HG03565 (cell line): ENCODE results near the gene LHCGR.

ENCODE experiments used
- ATAC-seq: cut with Tn5 transposase; IDR thresholded peaks from one replicate; pipeline ENCODE4 v1.9.1; 2021; ENCODE audit warnings: mild to moderate bottlenecking, moderate library complexity; ENCODE audit not compliant: unreplicated experiment

Gene LHCGR

DNA sequence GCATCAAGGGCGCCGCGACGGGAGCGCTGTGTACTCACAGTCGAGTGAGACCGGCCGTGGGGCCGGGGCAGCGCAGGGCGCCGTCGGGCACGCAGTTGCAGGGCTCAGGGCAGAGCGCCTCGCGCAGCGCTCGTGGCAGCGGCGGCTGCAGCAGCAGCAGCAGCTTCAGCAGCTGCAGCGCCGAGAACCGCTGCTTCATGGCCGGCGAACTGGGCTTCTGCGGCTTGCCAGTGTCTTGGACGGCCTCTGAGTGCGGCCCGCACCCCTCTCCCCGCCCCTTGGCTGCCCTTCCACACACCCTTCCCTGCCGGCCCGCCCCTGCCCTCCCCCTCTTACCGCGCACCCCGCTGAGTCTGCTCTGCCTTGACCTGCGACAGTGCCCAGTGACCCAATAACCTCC lies at the start of gene LHCGR:
TSS of gene LHCGR (minus strand) at position 252 of the 400 bp plus-strand sequence. CDS start at position 199, 53 bp downstream.
- no peak for ATAC-seq

- no peak for ATAC-seq
Observed at GRCh38 chr2:48799601-48800000, 44.1 kb upstream of the LHCGR start.

DNA sequence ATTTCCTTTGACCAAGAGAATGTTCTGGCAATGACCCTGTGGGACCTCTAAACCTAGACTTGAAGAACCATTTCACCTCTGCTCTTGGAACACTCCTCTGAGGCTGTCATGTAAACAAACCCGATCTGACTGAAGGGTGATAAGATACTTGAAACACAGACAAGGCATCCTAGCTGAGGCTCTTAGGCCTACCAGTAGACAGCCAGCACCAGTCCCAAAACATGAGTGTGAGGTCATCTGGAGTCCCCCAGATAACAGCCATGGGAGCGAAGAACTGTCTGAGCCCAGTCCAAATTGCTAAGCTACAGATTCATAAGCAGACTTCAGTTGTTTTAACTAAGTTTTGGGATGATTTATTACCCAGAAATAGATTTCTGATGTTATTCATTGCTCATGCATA lies 39.5 kb upstream of the LHCGR start:
- ATAC-seq = no peak

DNA sequence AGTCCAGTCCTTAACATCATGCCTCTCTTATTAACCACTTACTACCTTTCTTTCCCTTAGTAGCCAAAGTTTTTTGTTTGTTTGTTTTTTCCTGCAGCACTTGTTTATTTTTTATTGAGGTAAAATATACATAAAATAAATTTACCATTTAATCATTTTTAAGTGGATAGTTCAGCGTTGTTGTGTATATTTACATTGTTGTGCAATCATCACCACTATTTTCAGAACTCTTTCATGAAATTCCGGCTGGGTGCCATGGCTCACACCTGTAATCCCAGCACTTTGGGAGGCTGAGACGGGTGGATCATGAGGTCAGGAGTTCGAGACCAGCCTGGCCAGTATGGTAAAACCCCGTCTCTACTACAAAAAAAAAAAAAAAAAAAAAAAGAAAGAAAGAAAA lies 38.1 kb upstream of the LHCGR start:
- ATAC-seq = no peak

- ATAC-seq = no peak
Observed at GRCh38 chr2:48792030-48792429, 36.5 kb upstream of the LHCGR start.

GRCh38 chr2:48790407-48791170 lies 35.1 kb upstream of the LHCGR start:
- ATAC-seq = no peak

DNA sequence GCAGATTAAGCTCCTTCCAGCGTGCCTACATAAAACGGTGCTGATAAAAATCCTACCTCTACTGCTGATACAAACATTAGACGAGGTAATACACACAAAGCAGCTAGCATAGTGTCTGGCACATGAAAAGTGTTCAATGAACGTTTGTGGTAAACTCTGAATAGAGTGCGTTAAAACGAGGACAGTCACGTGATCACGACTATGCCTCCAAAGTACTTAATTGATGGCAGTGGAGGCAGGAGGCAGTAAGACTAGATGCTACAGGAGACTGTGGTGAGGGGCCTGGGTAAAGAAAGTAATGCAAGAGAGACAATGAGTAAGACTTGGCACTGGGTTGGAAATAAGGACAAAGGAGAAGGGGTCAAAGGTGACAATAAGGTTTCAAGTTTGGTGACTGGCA lies 32.1 kb upstream of the LHCGR start:
- no peak for ATAC-seq

DNA sequence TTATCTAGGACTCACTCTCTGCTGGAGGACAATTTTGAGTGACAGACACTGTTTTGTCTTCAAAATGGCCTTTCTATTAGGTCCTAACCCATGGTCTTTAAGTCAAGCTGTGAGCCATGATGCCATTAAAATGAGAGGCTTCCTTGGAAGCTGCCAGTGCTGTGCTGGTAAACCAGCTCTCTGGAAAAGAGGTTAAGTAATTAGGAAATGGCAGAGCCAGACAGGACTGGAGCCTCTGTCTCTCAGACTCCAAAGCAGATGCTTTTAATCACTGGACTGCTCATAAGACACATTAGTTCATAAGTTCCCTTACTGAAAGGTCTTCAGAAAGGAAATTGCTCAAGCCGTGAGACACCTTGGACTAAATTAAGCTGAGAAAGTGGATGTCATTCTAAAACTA lies 25.8 kb upstream of the LHCGR start:
- ATAC-seq = no peak

DNA sequence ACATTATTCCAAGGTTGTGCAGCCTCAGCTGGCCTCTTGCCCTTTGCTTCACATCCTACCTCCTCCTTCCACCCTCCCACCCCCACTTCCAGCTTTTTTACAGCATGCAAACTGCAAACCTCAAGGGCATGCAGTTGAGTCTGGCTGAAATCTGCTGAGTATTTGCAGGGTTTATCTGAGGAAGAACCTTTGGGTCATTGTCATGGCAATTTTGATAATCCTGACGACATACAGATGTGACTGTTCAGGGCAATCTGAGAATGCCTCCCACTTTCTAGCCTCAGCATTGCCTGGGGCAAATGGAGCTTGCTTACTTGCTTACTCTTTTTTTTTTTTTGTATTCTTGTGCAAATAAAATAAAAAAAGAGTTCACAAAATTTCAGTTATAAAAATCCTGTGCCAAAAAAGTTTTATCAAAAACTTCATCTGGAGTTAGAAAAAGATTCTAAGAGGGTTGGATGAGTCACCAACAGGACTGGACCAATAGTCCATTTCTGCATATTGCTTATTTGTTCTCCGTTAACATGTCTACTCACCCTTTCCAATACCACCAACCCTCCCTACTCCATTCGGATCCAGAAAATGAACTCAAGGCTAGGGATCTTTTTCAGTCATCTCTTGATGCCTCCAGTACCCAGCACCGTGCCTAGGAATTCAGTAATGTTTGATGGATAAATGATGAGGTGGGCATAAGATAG lies 23.6 kb upstream of the LHCGR start:
- ATAC-seq = no peak

DNA sequence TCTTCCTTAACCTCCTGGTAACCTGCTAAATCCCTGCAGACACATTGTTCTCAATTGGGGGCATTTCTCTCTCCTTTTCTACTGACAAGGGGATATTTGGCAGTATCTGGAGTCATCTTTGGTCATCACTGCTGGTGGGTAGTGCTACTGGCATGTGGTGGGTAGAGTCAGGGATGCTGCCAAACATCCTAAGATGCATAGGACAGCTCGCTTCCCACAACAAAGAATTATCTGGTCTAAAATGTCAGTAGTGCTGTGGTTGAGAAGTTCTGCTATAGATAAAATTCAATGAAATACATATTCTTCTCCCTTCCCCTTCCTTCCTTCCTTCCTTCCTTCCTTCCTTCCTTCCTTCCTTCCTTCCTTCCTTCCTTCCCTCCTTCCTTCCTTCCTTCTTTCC lies 18.7 kb upstream of the LHCGR start:
- no peak for ATAC-seq

DNA sequence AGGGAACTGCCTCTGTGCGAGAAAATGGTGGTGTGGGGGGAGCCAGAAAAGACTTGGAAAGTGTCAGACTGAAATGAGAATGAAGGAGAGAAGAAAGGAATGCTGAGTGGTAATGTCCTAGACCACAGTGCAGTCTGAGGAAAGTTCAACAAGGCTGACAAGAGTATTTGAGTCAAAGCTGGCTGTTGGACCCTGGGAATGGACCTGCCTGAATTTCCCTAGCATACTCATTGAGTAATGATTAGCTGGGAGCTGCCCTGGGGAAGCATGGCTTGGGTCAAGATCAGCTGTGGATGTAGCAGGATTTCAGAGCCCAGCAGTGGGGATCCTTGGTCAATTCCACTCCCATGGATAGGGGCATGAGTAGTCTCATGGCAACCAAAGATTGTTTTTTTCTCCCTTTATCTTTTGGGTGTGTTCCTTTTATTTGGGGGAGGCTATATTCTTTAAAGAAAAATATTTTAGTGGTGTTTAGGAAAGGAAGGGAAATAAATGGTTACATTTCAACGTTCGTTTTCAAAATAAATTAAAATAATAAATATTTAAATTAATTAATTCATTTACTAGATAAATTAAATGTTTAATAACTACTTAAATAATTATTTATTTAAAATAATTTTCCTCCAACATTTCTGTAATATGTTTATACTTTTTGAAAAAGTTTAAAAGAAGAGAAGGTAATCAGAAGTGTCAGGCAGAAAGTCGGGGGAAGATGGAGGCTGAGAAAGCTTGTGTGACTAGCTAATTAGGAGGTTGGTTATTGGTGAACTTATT lies 15.9 kb upstream of the LHCGR start:
- ATAC-seq = no peak

- ATAC-seq = no peak
Observed at GRCh38 chr2:48770181-48770580, 14.7 kb upstream of the LHCGR start.

GRCh38 chr2:48768669-48769068 lies 13.1 kb upstream of the LHCGR start:
- ATAC-seq = no peak

- no peak for ATAC-seq
Observed at GRCh38 chr2:48767330-48767729, 11.8 kb upstream of the LHCGR start.

- ATAC-seq = no peak
Observed at GRCh38 chr2:48760826-48761225, 5.3 kb upstream of the LHCGR start.

DNA sequence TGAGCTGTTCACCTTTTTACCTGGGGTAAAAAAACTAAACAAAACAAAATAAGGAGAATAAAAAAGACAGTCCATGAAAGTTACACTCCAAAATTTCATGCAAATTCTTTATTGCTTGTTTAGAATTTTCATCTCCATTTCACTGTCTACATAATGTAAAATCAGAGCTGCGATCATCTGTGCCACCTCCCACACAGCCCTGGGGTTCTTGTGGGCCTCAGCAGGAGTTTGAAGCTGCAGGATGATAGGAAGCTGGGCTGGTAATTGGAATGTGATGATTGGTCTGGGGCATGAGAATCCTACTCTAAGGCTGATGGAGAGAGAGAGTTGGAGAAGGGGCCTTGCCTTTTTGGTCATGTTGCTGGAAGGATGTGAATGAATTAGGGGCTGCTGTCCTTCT lies 4.2 kb upstream of the LHCGR start:
- ATAC-seq = no peak

DNA sequence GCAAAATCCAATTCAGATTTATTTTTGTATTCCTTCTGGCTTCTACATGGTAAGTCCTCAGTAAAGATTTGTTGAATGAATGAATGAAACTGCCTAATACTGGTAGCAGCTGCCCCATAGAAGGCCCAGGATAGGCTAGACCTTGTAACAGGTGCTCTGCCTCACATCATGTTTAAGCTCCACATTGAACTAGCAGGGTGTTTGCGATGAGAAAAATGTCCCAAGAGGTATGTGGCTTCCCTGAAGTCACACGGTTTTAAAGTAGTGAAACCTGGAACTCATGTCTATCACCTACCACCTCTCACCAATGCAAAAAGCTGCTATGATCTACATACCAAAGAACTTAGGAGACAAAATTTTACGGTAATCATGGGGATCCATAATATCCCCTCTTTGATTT lies 765 bp upstream of the LHCGR start:
- no peak for ATAC-seq

- no peak for ATAC-seq
Observed at GRCh38 chr2:48754874-48755273, 650 bp downstream of the LHCGR start.

GRCh38 chr2:48753228-48753627 lies 2.3 kb downstream of the LHCGR start:
- ATAC-seq = no peak

DNA sequence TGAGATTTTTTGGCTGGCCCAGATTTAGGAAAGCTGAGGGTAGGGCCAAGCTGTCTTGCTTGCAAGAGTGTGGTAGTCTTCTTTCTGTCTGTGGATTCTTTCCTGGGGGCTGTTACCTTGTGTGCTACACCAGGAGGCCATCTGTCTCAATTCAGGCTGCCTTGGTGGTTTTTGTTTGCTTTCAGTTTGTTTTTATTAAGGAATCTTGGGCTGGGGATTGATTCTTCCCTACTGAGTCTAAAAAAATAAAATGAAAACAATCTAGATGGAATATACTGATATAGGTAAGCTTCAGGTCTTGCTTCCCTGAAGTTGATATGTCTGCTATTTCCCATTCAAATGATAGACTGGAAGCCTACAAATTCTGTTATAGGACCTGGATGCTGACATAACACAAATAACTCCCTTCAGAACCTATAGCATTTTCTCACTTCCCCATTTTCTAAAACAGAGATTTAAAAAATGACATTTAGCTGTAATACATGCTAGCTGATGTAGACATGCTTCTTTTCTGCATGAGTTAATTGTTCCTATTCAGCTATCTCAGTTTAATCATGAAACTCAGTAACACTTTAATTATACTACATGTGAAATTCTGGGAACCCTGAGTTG lies 5.3 kb downstream of the LHCGR start:
- ATAC-seq = peak; percentile 77
